HepG2 (cell line): Measurements from ENCODE around the gene NOC4L. TPM values are rescaled to one million over a fixed set of nuclear protein-coding genes. Genes with fewer than 3 reads are reported as not detected.

Experiments
- AGO2 ChIP-seq: fragments of 200-400 bp; formaldehyde crosslinking; optimal IDR thresholded peaks from 2 replicates; pipeline ENCODE3; 2017; ENCODE audit warnings: mild to moderate bottlenecking, low read depth, low read length, moderate library complexity
- ARNTL ChIP-seq: sonication (generic); formaldehyde crosslinking; IDR thresholded peaks from 2 replicates; pipeline ENCODE4 v1.4.0; 2020; ENCODE audit warnings: mild to moderate bottlenecking, missing genetic modification reagents
- CREB3 ChIP-seq: sonication (generic); formaldehyde crosslinking; IDR thresholded peaks from 2 replicates; pipeline ENCODE4 v1.5.0; 2020; ENCODE audit warnings: missing genetic modification reagents
- ELF3 ChIP-seq: IDR thresholded peaks from 2 replicates; pipeline ENCODE4 v1.6.1; 2016; ENCODE audit warnings: missing genetic modification reagents, missing compliant biosample characterization
- ETS1 ChIP-seq: sonication (generic); formaldehyde crosslinking; IDR thresholded peaks from 2 replicates; pipeline ENCODE4 v1.4.0; 2020; ENCODE audit warnings: missing genetic modification reagents
- PCBP1 ChIP-seq: fragments of 200-400 bp; formaldehyde crosslinking; IDR thresholded peaks from 2 replicates; pipeline ENCODE4 v1.6.1; 2017; ENCODE audit warnings: mild to moderate bottlenecking, low read depth, low read length, borderline replicate concordance
- RNF2 ChIP-seq: fragments of 450-650 bp; conservative IDR thresholded peaks from 2 replicates; pipeline ENCODE4 v1.6.1; 2016; ENCODE audit warnings: low read depth
- SAP130 ChIP-seq: IDR thresholded peaks from 2 replicates; pipeline ENCODE4 v1.6.1; 2016; ENCODE audit warnings: low read depth
- ZBTB42 ChIP-seq: sonication (generic); formaldehyde crosslinking; IDR thresholded peaks from 2 replicates; pipeline ENCODE4 v1.5.0; 2020; ENCODE audit warnings: mild to moderate bottlenecking, missing genetic modification reagents
- ZGPAT ChIP-seq: IDR thresholded peaks from 2 replicates; pipeline ENCODE4 v1.6.1; 2016; ENCODE audit warnings: mild to moderate bottlenecking
- ZNF335 ChIP-seq: sonication (generic); formaldehyde crosslinking; IDR thresholded peaks from 2 replicates; pipeline ENCODE4 v1.4.0; 2020; ENCODE audit warnings: missing genetic modification reagents
- ZNF383 ChIP-seq: sonication (generic); formaldehyde crosslinking; IDR thresholded peaks from 2 replicates; pipeline ENCODE4 v1.4.0; 2020; ENCODE audit warnings: missing genetic modification reagents, mild to moderate bottlenecking, borderline replicate concordance
- ZNF574 ChIP-seq: sonication (generic); formaldehyde crosslinking; IDR thresholded peaks from 2 replicates; pipeline ENCODE4 v1.4.0; 2020; ENCODE audit warnings: missing genetic modification reagents
- ZNF687 ChIP-seq: sonication (generic); formaldehyde crosslinking; IDR thresholded peaks from 2 replicates; pipeline ENCODE4 v1.5.1; 2020; ENCODE audit warnings: mild to moderate bottlenecking, missing genetic modification reagents, moderate library complexity
- ZNF720 ChIP-seq: sonication (generic); formaldehyde crosslinking; IDR thresholded peaks from 2 replicates; pipeline ENCODE4 v1.4.0; 2020; ENCODE audit warnings: missing genetic modification reagents
- ZNF883 ChIP-seq: sonication (generic); formaldehyde crosslinking; IDR thresholded peaks from 2 replicates; pipeline ENCODE4 v1.5.1; 2020; ENCODE audit warnings: mild to moderate bottlenecking, missing genetic modification reagents; ENCODE audit errors: not compliant biosample characterization
- polyA plus RNA-seq, 8 experiments: library from polyadenylated mRNA; depleted of rRNA in 3 of 8; stranded (reverse) in 7 of 8; unstranded in 1 of 8; fragments of >200 nt; fragmentation: Illumina TruSeq in 4 of 8; extraction: Trizol in 4 of 8; gene quantifications; 2 replicates each; pipeline versions ENCODE4 v1.2.1 to v1.2.3, GENCODE V29; 2011 to 2016; ENCODE audit warnings: low read depth in 4 of 8, missing spikeins in 1 of 8, mixed read lengths in 1 of 8; ENCODE audit not compliant: insufficient read depth in 1 of 8
- total RNA-seq, 5 experiments: library from RNA; depleted of rRNA; stranded (reverse); fragments of >200 nt; fragmentation: Illumina TruSeq; extraction: Trizol; gene quantifications; 2 replicates each; pipeline ENCODE4 v1.2.3, GENCODE V29; 2016; ENCODE audit warnings: low read depth in 1 of 5

Gene NOC4L
- total and polyA plus RNA-seq, 2 of the 13 experiments (the other 11 are each of a cell fraction or from before 2014, with no cell fraction given): 4.3 to 14.6 TPM

- TF ChIP-seq ZNF687 (CRISPR knock-in tag) (no peak), RNF2 (no peak), ARNTL (no peak), ZNF883 (CRISPR knock-in tag) (no peak), ZNF335 (no peak), ZBTB42 (CRISPR knock-in tag) (no peak), ELF3 (peak; percentile 51; the same call in 1 of the 2 replicates), ZNF383 (no peak), CREB3 (no peak), AGO2 (no peak), ZNF574 (CRISPR knock-in tag) (no peak), ZNF720 (CRISPR knock-in tag) (no peak), PCBP1 (no peak), ZGPAT (CRISPR knock-in tag) (no peak), ETS1 (CRISPR knock-in tag) (no peak), SAP130 (CRISPR knock-in tag) (peak; percentile 22; the same call in 1 of the 2 replicates)
Measured at GRCh38 chr12:132095520-132096409, 48.5 kb upstream of the NOC4L start (continued).
